Measurements from ENCODE around the gene CDKL4.
"Not testable (repeated sequence)": the region's sequence is repeated elsewhere in the genome, so short reads cannot be mapped to it uniquely, and the experiment has no call there.

The CDKL4 gene

GRCh38 chr2:39228413-39229209, 15.2 kb downstream of the CDKL4 start:
- peak; percentile 29 for DNase-seq

GRCh38 chr2:39227628-39228412, 15.9 kb downstream of the CDKL4 start:
- peak; percentile 82 for DNase-seq

GRCh38 chr2:39225567-39225966, 18.2 kb downstream of the CDKL4 start:
- DNase-seq = no peak

- no peak for DNase-seq
These were observed 19.9 kb downstream of the CDKL4 start for GRCh38 chr2:39223909-39224308.

GRCh38 chr2:39221459-39221858, 22.3 kb downstream of the CDKL4 start:
- DNase-seq = no peak

- no peak for DNase-seq
These were observed 23.6 kb downstream of the CDKL4 start for GRCh38 chr2:39220136-39220535.

- no peak for DNase-seq
These were observed 25.4 kb downstream of the CDKL4 start for GRCh38 chr2:39218391-39218790.

GRCh38 chr2:39217192-39217550, 26.6 kb downstream of the CDKL4 start:
- DNase-seq = no peak

GRCh38 chr2:39216346-39217191, 27.2 kb downstream of the CDKL4 start:
- peak; percentile 86 for DNase-seq

GRCh38 chr2:39215545-39215944, 28.2 kb downstream of the CDKL4 start:
- DNase-seq = no peak

- DNase-seq = no peak
These were observed 30.8 kb downstream of the CDKL4 start for GRCh38 chr2:39213015-39213414.

- DNase-seq = no peak
These were observed 32.9 kb downstream of the CDKL4 start for GRCh38 chr2:39210846-39211245.

GRCh38 chr2:39203382-39203781, 40.4 kb downstream of the CDKL4 start:
- no peak for DNase-seq

GRCh38 chr2:39202639-39203369, 41.0 kb downstream of the CDKL4 start:
- DNase-seq = no peak

- DNase-seq = not testable (repeated sequence)
These were observed 46.8 kb downstream of the CDKL4 start for GRCh38 chr2:39197003-39197402.

- DNase-seq = no peak
These were observed 49.1 kb downstream of the CDKL4 start for GRCh38 chr2:39194686-39195085.

- no peak for DNase-seq
These were observed 54.7 kb downstream of the CDKL4 start for GRCh38 chr2:39188960-39189494.

- DNase-seq = no peak
These were observed 60.1 kb downstream of the CDKL4 start for GRCh38 chr2:39183673-39184072.

GRCh38 chr2:39181297-39181696, 62.5 kb downstream of the CDKL4 start:
- no peak for DNase-seq

- no peak for DNase-seq
These were observed 63.5 kb downstream of the CDKL4 start for GRCh38 chr2:39179974-39180960.

- no peak for DNase-seq
These were observed 65.0 kb downstream of the CDKL4 start for GRCh38 chr2:39178756-39179155.

Measured in CD4-positive, alpha-beta T cell treated with Interleukin-21 for 1 hour (primary cell).